ENCODE data around the gene HIGD1A.

HIGD1A gene

GRCh38 chr3:42804106-42804830 lies at the start of gene HIGD1A:
TSS of gene HIGD1A (minus strand) at chr3:42804490. CDS start at chr3:42794253, 10,237 bp downstream.
- peak; percentile 90 for DNase-seq

DNA sequence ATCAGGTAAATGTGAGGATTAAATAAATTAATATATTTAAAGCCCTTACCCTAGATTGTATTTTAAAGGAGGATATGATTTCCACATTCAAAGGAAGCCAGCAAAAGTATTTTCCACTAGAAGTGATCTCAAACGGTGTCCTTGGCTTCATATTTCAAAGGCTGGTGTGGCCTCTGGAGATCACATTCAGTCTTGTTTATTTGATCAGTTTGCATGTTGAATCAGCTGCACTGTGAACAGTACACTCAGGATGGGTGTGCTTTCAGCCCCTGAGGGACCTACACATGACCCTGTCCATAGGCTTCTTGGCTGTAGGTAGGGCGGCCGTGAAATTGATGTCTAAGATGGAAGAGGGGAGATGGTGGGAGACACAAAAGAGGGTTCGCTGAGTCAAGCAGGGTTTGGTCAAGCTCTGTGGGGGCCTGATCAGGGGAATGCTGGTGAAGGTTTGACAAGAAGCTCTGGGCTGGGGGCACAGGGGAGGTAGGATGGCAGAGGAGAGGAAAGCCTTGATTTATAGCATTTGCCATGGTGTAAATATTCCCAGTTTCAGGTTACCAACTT lies 49.5 kb upstream of the HIGD1A start:
- DNase-seq: peak; percentile 50

DNA sequence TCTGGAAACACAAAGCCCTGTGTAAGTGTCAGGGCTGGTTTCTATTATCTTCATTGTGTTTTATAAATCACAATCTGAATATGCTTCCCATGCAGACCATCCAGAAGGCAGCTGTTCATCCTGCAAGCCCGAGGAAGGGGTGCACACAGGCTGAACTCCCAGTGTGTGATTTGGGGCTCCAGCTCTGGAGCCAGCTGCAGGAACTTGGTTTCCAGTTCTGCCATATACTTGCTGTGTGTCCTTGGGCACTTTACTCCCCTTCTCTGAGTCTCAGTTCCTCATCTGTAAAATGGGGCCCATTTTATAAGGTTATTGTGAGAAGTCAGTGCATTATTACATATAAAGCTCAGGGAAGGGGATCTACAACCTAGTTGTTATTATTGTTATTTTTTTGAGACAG lies 48.8 kb upstream of the HIGD1A start:
- no peak for DNase-seq

DNA sequence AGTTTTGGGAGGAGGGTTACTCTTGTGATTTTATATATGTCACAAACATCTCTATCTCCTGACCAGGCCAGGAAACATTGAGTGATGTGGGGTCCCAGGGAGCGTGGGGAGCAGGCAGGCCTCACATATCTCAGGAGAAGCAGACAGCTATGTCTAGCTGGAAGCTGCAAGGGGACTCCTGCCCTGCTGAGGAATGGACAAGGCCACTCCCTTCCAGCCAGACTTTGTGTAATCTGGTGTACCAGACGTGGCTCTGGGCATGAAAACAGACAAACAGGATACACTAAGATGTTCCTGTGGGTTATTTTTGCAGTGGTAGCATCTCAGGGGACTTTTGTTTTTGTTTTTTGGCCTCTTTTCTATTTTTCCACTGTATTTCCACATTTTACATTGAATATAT lies 48.2 kb upstream of the HIGD1A start:
- no peak for DNase-seq

GRCh38 chr3:42851228-42851834 lies 47.0 kb upstream of the HIGD1A start:
- no peak for DNase-seq

- DNase-seq: no peak
Observed at GRCh38 chr3:42850263-42850662, 46.0 kb upstream of the HIGD1A start.

GRCh38 chr3:42849017-42849416 lies 44.7 kb upstream of the HIGD1A start:
- DNase-seq: no peak

DNA sequence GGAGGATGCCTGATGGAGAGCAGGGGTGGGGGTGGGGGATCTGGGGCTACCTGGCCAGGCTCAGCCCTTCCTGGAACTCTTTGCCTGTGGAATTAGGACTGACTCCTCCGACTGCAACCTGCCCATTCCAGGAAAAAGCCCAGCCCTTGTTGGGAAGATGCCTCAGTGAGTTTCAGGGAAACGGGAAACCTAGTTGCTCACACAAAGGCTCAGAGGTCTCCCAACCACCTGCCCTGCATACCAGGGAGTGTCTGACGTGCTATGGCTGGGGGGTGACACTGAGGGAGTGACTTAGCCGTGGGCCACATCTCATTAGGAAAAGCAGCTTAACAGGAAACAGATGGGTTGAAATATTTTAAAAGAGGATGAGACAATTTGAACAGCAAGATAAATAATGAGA lies 43.4 kb upstream of the HIGD1A start:
- DNase-seq: no peak

GRCh38 chr3:42846685-42847522 lies 42.6 kb upstream of the HIGD1A start:
- DNase-seq: no peak

DNA sequence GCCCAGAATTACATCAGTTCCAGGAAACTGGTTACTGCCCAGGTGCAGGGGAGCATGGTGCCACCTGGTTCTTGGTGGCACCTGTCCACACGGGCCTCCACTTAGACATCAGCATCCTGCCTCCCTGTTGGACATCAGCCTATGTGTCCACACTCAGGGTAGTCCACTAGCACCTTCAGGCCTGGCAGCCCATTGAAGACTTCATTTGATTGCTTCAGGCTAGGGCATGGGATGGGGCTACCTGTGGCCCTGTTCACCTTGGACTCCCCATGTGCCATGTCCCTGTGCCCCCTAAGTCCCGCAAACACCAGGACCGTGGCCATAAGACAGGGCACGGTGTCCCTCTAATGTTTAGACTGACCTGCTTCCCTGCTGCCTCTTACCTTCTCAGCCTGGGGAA lies 40.5 kb upstream of the HIGD1A start:
- DNase-seq: no peak

DNA sequence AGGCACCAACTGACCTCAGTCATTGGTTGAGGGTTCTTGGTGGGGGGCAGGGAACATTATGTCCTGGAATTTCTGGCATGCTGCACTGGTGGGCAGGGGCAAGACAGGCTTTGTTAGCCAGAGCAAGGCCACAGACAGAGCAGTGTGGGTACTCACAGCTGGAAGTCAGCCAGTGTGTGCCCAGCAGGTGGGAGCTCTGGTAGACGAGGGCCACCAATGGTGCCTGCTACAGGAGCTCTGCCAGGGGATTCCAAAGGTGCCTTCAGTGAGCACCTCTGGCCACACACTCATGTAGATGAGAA lies 40.1 kb upstream of the HIGD1A start:
- DNase-seq: no peak

- DNase-seq: no peak
Observed at GRCh38 chr3:42843713-42844411, 39.6 kb upstream of the HIGD1A start.

- no peak for DNase-seq
Observed at GRCh38 chr3:42841332-42841731, 37.0 kb upstream of the HIGD1A start.

- peak; percentile 50 for DNase-seq
Observed at GRCh38 chr3:42839616-42840015, 35.3 kb upstream of the HIGD1A start.

GRCh38 chr3:42838571-42838970 lies 34.3 kb upstream of the HIGD1A start:
- DNase-seq: no peak

DNA sequence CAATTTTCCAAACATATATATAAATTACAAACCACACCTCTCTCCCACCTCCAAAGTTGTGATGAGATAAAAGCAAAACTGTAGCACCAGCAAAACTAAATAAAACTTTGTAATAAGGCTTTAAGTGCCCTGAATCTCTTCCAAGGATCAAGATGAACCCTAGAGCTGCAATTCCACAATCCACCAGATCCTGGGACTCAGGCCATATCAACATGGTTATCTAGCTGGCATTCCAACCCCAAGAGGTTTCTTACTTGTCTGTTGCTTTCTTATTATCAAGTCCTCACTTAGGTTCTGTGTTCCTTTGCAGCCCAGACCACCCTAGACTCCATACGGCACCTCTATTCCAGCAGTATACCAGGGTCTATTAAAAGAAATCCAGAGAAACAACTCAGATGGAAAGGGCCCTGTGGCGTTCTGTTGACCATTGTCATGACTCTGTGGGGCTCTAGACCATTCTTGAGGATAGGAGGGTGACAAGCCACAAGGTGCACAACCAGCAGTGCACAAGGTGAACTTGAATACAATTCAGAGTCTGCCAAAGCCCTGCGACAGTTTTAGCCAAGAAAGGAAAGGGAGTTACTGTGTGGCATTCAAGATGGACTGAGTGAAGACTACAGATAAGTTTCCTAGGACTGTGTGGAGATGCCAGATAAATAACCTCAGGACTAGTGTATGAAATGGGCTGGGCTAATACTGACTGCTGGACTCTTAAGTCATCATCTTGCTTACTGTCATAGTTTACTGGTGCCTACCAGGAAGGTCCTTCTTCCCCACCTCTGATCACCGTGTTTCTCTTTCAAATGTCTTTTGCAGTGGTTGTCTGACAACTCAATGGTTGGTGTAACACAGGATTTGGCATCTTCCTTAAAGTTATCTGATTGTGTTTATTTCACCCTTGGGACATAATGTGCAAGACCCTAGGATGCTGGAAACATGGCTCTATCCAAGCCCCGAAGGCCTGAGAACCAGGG lies 32.1 kb upstream of the HIGD1A start:
- no peak for DNase-seq

DNA sequence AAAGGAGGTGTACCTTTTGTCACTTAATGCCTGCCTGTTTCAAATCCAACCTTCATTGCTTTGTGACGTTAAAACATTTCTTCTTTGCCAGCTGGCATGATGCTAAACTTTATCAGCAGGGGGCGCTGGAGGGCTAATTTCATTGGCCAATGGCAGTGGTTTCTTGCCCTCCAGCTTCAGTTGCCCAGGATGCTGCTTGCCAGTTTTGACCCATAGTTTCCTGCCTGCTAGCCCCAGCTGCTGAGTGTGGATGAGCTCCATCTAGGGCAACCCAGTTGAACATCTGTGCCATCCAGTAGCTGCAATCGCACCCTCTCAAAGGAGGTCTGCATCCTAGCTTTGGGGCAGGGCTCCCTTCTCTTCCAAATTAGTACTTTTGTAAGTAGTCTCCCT lies 27.0 kb upstream of the HIGD1A start:
- DNase-seq: peak; percentile 43

DNA sequence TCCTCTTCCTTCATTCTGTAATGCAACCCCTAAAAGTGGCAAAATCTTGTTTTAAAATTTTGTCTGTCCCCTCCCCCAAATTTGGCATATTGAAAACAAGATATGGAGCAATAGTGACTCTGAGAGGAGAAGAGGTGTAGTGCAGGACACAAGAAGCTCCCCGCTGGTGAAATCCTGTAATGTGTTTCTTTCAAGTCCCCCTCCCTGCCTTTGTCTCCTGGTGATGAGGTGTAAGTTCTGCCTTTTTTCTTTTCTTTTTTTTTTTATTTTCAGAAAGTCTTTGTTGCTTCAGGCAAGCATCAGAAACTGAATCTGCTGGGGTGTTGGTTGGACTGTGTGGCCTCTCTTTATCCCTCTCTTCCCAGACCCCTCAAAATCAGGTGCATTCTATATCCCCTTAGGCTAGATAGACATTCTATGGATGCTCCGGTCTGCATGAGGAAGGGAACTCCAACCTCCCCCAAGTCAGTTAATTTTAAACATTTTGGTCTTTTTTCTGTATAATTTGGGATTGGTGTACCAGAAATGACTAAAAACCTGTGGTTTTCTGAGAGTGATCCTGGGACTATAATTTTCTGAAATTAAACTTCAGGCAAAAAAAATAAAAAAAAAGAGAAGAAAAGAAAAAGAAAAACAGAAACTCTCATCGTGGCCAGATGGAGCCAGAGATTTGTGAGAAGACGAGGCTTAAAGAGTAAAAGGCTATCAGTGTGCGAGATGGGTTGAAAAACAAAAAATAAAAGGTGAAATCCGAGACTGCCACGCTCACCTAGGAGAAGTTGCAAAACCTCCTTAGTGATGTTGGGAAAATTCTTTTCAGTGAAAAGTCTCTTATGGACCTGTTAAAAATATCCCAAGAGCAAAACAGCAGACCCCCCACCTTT lies 26.4 kb upstream of the HIGD1A start:
- DNase-seq: peak; percentile 25

DNA sequence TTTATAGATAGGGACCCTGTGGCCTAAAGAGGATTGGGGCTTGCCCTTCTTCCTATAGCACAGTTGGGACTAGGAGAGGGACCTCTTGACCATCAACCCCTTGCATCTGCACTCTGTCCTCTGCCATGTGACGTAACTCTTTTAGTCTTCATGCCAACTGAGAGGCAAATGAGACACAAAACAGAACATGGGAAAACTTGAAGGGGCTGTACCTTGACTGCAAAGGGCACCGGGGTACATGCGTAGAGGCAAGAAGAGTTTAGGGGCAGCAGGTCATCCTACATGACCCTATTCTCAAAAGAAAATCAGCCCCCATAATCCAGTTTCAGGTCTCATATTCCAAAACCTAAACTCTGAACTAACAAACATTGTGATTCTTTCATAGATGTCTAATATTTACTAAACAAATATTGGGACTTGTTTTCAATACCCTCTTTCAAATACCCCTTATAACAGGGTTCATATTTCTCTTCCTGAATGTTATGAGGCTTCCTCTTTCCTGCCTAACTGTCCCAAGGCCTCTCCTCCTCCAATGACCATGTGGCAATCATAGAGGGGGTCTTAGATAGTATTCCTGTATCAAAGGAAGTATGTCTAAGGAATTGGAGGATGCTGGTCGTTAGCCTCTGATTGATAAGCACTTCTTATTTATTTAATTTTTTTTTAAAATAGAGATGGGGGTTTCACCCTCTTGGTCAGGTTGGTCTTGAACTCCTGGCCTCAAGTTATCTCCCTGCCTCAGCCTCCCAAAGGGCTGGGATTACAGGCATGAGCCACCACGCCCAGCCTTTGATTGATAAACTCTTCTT lies 25.5 kb upstream of the HIGD1A start:
- DNase-seq: no peak

- no peak for DNase-seq
Observed at GRCh38 chr3:42829083-42829627, 24.9 kb upstream of the HIGD1A start.

All from NCI-H146 (cell line).